Measurements from ENCODE around the gene OASL. TPM values are rescaled to one million over a fixed set of nuclear protein-coding genes. Genes with fewer than 3 reads are reported as not detected.

OASL gene
- total RNA-seq, 1 donor from 2014 or later, result 0.27 TPM

DNA sequence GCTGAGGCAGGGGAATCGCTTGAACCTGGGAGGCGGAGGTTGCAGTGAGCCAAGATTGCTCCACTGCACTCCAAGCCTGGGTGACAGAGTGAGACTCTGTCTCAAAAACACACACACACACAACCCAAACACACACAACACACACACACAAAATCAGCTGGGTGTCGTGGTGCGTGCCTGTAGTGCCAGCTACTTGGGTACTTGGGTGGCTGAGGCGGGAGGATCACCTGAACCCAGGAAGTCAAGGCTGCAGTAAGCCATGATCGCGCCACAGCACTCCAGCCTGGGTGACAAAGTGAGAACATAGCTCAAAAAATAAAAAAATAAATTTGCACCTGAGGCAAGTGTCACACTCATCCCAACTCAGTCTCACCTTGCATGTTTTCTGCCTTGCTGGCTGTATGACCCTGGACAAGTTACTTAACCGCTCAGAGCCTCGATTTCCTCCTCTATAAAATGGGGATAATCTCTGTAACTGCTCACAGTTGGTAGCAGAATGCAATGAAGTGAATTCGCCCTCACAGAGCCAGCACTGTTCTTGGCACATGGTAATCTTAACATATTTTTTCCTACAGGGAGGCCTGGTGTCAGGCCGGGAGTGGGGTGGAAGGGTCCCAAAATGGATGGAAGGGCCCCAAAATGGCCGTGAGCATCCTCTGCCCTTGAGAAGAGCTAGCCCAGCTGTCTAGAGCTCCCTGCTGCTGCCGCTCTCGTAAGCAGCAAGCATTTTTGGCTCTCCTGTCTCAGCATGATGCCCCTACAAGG lies 61.3 kb downstream of the OASL start:
- intact Hi-C loops (cut with DNase I), result no loop called here

GRCh38 chr12:120972870-120973543 lies 66.0 kb downstream of the OASL start:
- DNase-seq (ENCODE audit: low spot score), result no peak
- intact Hi-C loops (cut with DNase I), result loop anchor here (5.0 kb wide), 3 partner anchors 126 to 391 kb away; partner anchors contain the start of gene POP5

More for the DNA sequence above, 61.3 kb downstream of the OASL start:
- DNase-seq (ENCODE audit: low spot score), result no peak

DNA sequence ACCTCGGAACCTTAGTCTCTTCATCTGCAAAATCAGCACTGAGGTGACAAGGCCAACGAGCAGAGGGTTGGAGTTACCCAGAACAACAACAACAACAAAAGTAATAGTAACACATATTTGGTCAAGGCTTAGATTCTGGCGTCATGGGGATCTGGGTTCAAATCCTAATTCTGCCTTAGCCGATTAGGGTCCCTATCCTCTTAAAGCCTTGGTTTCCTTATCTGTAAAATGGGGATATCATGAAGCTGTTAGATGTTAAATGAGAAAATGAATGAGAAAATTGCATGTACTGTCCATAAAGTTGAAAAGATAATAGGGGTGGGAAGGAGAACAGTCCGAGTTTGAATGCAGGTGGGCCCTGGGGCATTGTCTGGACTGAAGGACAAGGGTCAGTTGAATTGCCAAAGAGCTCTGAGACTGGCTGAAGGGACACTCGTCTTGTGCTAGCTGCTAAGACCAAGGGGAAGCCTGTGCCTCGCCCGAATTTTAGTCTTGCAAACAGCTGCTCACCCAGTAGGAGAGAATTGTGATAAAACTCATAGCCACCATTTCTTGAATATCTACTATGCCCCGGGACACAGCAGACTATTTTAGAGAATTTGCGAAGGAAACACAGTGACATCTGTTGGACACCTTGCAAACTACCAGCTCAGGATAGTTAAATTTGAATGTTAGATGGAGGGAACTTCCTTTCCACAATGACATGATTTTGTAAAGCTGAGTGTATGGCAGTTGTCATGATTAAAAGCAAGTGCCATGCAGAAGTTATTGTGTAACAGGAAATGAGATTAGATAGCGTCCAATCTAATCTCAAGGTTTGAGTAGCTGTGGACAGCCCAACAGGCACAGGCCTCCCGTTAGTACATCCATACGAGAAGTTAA lies 67.5 kb downstream of the OASL start:
- intact Hi-C loops (cut with DNase I), result loop anchor here (5.0 kb wide), 3 partner anchors 124 to 389 kb away; partner anchors contain the start of gene POP5
- no peak for DNase-seq (ENCODE audit: low spot score)

GRCh38 chr12:120970310-120970709 lies 68.7 kb downstream of the OASL start:
- intact Hi-C loops (cut with DNase I), result loop anchor here (5.0 kb wide), 3 partner anchors 123 to 388 kb away; partner anchors contain the start of gene POP5
- no peak for DNase-seq (ENCODE audit: low spot score)

Other genes starting within 250 kb of the OASL start
- 32.2 TPM for gene SPPL3, start 134.9 kb downstream of the OASL start, total RNA-seq
- not detected for gene HNF1A, start 60.7 kb downstream of the OASL start, total RNA-seq
- gene C12orf43, start 22.8 kb downstream of the OASL start, total RNA-seq, result 9.1 TPM
- gene P2RX7, start 93.6 kb upstream of the OASL start, total RNA-seq, result 0.65 TPM
- 6.4 TPM for gene P2RX4, start 170.9 kb upstream of the OASL start, total RNA-seq

All from cardiac septum (tissue), 1 donor.